MCF 10A (cell line): Measurements from ENCODE around the gene FFAR1. TPM values are rescaled to one million over a fixed set of nuclear protein-coding genes. Genes with fewer than 3 reads are reported as not detected.

ENCODE experiments used
- BruUV-seq: library from RNA; stranded (reverse); fragments of 400-500 nt; replicated peaks from 2 replicates; lab custom pipeline; 2021; lab: Mats Ljungman, UMichigan
- CTCF ChIA-PET: fragments of 300-600 bp; sonication (Branson Sonifier 250); formaldehyde crosslinking; extraction: SDS; loops from one replicate; lab custom pipeline; 2021; ENCODE audit warnings: antibody characterized with exemption, inconsistent platforms; lab: Yijun Ruan, JAX
- POLR2A ChIA-PET: fragments of 300-600, 350-650 bp; sonication (Branson Sonifier 250); formaldehyde crosslinking; extraction: SDS; loops from one replicate; lab custom pipeline; 2020; ENCODE audit warnings: antibody characterized with exemption, inconsistent platforms; lab: Yijun Ruan, JAX
- DNase-seq: peaks from one replicate; pipeline ENCODE4 v3.0.0-alpha.2; 2018; ENCODE audit not compliant: unreplicated experiment
- H3K27ac Mint-ChIP-seq: one replicate; pipeline ENCODE4 v1.8.0; 2022; ENCODE audit warnings: mild to moderate bottlenecking, low read depth, mixed read lengths; ENCODE audit not compliant: unreplicated experiment
- H3K27me3 Mint-ChIP-seq: one replicate; pipeline ENCODE4 v1.8.0; 2022; ENCODE audit warnings: mixed read lengths; ENCODE audit not compliant: insufficient read depth, unreplicated experiment
- H3K36me3 Mint-ChIP-seq: one replicate; pipeline ENCODE4 v1.8.0; 2022; ENCODE audit warnings: mild to moderate bottlenecking, moderate library complexity, mixed read lengths; ENCODE audit not compliant: insufficient read depth, unreplicated experiment
- H3K4me1 Mint-ChIP-seq: one replicate; pipeline ENCODE4 v1.8.0; 2022; ENCODE audit warnings: mixed read lengths; ENCODE audit not compliant: insufficient read depth, unreplicated experiment
- H3K4me3 Mint-ChIP-seq: one replicate; pipeline ENCODE4 v1.8.0; 2022; ENCODE audit warnings: mild to moderate bottlenecking, moderate library complexity, mixed read lengths; ENCODE audit not compliant: unreplicated experiment
- H3K9me3 Mint-ChIP-seq: one replicate; pipeline ENCODE4 v1.8.0; 2022; ENCODE audit warnings: mixed read lengths; ENCODE audit not compliant: unreplicated experiment
- intact Hi-C: fragments of 100-400 bp; cut with micrococcal nuclease; formaldehyde crosslinking; loops from 2 replicates; pipeline ENCODE4 v1.14.1; 2022
- total RNA-seq: library from RNA; stranded (reverse); gene quantifications from 2 replicates; pipeline ENCODE4 v1.2.3, GENCODE V29; 2022
- TF ChIP-seq, protein P1 (sequence below): fragments of 200-600 bp; IDR thresholded peaks from one replicate; pipeline ENCODE4 v1.8.0; 2022; ENCODE audit warnings: antibody characterized with exemption, mild to moderate bottlenecking; ENCODE audit not compliant: unreplicated experiment

FFAR1 gene
- total RNA-seq, 1 experiment from 2014 or later = not detected

DNA sequence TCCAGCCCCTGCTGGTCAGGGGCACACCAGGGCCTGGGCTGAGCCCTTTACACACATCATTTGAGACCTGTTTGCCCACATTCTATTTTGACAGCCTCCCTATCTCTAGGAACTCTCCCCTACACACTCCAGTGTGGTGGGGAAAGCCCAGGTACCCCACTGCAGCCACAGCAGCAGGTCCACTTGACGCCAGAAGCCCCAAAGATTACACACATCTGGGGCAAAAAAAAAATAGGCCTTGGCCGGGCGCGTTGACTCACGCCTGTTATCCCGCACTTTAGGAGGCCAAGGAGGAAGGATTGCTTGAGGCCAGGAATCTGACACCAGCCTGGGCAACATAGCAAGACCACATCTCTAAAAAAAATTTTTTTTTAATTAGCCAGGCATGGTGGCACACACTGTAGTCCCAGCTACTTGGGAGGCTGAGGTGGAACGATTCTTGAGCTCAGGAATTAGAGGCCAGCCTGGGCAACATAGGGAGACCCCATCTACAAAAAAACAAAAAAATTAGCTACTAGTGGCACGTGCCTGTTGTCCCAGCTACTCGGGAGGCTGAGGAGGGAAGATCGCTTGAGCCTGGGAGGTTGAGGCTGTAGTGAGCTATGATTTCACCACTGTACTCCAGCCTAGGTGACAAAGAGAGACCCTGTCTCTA, 36.8 kb upstream of the FFAR1 start:
- BruUV-seq = no TSS peak

DNA sequence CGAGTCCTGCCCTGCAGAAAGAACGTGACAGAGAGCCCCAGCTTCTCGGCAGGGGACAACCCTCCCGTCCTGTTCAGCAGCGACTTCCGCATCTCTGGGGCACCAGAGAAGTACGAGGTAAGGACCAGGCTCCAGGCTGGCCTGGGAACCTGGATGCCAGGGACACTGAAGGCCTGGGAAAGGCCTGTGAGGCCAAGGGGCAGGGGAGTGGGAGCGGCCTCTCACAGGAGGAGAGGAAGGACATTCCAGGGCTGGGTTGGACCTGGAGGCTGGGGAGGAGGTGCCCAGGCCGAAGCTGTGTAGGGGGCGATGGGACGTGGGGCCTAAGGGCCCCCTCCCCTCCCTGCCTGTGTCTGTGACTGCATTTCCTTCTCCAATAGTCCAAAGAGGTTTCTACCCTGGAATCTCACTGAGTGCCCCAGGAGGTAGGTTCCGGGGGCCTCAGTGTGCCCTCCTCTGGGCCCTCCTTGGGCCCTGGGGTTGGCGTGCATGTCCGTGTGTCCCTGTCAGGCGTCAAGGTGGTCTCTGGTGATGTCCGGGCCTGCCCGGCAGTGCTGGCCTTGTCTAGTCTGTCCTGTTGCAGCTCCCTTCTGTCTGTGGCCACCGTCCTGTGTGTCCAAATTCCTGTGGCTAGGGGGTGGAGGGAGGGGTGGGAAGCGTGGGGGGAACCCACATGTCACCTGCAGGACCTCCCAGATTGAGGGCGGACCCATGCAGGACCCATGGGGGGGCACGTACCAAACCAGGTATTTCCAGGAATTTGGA, 35.6 kb upstream of the FFAR1 start:
- intact Hi-C loops = no loop called here
- Mint-ChIP-seq H3K27me3 (no peaks in the 10 kb centered on the region), H3K27ac (no peak overlapping the region), H3K4me3 (no peak overlapping the region), H3K36me3 (no peaks in the 10 kb centered on the region), H3K4me1 (peaks cover 9% of the 10 kb centered on the region), H3K9me3 (no peaks in the 10 kb centered on the region)
- TF ChIP-seq, protein P1, sequence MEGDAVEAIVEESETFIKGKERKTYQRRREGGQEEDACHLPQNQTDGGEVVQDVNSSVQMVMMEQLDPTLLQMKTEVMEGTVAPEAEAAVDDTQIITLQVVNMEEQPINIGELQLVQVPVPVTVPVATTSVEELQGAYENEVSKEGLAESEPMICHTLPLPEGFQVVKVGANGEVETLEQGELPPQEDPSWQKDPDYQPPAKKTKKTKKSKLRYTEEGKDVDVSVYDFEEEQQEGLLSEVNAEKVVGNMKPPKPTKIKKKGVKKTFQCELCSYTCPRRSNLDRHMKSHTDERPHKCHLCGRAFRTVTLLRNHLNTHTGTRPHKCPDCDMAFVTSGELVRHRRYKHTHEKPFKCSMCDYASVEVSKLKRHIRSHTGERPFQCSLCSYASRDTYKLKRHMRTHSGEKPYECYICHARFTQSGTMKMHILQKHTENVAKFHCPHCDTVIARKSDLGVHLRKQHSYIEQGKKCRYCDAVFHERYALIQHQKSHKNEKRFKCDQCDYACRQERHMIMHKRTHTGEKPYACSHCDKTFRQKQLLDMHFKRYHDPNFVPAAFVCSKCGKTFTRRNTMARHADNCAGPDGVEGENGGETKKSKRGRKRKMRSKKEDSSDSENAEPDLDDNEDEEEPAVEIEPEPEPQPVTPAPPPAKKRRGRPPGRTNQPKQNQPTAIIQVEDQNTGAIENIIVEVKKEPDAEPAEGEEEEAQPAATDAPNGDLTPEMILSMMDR = no peak
- CTCF ChIA-PET = interaction anchor here (0.6 to 1.2 kb wide), 4 partner anchors 30 to 184 kb away, joined by 3 read pairs; partner anchors contain the start of gene HAMP
- BruUV-seq = no TSS peak
- no peak for DNase-seq
- POLR2A ChIA-PET = no interaction called here

More for the DNA sequence above, 36.8 kb upstream of the FFAR1 start:
- Mint-ChIP-seq H3K4me3 (no peak overlapping the region), H3K36me3 (no peaks in the 10 kb centered on the region), H3K27ac (no peak overlapping the region), H3K4me1 (peaks cover 9% of the 10 kb centered on the region), H3K9me3 (no peaks in the 10 kb centered on the region), H3K27me3 (no peaks in the 10 kb centered on the region)
- no peak for DNase-seq
- intact Hi-C loops = no loop called here
- TF ChIP-seq, protein P1 = no peak
- ChIA-PET POLR2A (no interaction called here), CTCF (interaction anchor here (0.6 to 1.2 kb wide), 4 partner anchors 29 to 155 kb away, joined by 3 to 4 read pairs (median 3); partner anchors contain the start of gene HAMP)

DNA sequence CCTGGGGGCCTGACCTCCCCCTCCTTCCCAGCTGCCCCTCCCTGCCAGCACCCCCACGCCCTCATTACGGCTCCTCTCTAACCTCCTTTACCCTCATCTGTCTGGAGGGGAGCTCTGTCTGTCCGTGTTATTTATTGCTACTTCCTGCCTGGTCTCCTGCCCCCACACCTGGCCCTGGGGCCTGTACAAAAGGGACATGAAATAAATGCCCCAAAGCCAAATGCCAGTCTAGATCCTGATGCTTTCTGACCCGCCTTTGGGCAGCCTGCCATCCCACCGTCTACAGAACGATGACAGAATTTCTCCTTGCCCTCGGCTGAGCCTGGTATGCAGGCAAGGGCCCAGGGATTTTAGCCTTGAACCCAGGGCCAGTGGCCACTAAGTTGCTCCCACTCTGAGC, 34.1 kb upstream of the FFAR1 start:
- DNase-seq = peak; percentile 33
- Mint-ChIP-seq H3K27ac (no peak overlapping the region), H3K4me3 (no peak overlapping the region), H3K9me3 (no peaks in the 10 kb centered on the region), H3K27me3 (no peaks in the 10 kb centered on the region), H3K36me3 (no peaks in the 10 kb centered on the region), H3K4me1 (peaks cover 12% of the 10 kb centered on the region)
- TF ChIP-seq, protein P1 = no peak
- intact Hi-C loops = no loop called here
- CTCF ChIA-PET = interaction anchor here (0.6 to 0.9 kb wide), 2 partner anchors 18 to 236 kb away, joined by 3 to 4 read pairs; no protein-coding TSS in a partner anchor
- POLR2A ChIA-PET = interaction anchor here (0.6 kb wide), 1 partner anchor 794 kb away, joined by 3 read pairs; no protein-coding TSS in a partner anchor
- BruUV-seq = no TSS peak

DNA sequence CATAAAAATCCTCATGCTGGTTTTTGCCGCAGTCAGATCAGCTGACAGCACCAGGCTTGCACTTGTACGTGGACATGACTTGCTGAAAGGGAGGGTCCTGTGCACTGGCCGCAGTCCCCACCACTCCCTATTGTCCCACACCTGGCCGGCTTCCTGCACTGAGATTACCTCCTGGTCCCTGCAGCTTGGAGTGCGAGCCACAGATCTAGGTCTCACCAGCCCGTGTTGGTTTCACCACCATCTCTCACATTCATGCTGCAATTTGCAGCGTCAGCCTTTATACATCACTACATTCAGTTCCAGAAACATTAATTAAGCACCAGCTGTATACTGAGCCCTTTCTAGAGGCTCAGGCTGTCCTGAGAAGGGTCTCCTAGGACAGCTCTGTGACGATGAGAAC, 33.7 kb upstream of the FFAR1 start:
- Mint-ChIP-seq H3K27ac (no peak overlapping the region), H3K36me3 (no peaks in the 10 kb centered on the region), H3K4me1 (peaks cover 16% of the 10 kb centered on the region), H3K9me3 (no peaks in the 10 kb centered on the region), H3K27me3 (no peaks in the 10 kb centered on the region), H3K4me3 (no peak overlapping the region)
- ChIA-PET POLR2A (interaction anchor here (0.6 kb wide), 1 partner anchor 794 kb away, joined by 3 read pairs; no protein-coding TSS in a partner anchor), CTCF (interaction anchor here (0.6 kb wide), 1 partner anchor 17 kb away, joined by 3 read pairs; no protein-coding TSS in a partner anchor)
- no peak for DNase-seq
- TF ChIP-seq, protein P1 = no peak
- intact Hi-C loops = no loop called here
- BruUV-seq = no TSS peak
